GM18505 (cell line): Measurements from ENCODE around the gene ERCC2.
A peak's percentile ranks its signal among the peaks of the same experiment; 100 is the strongest.
"Not testable (repeated sequence)": the region's sequence is repeated elsewhere in the genome, so short reads cannot be mapped to it uniquely, and the experiment has no call there.

Source experiments
- ATAC-seq: cut with Tn5 transposase; IDR thresholded peaks from one replicate; pipeline ENCODE4 v1.9.1; 2021; ENCODE audit not compliant: unreplicated experiment
- POLR2A ChIP-seq: IDR thresholded peaks from 4 replicates; pipeline ENCODE4 v1.6.1; 2011; ENCODE audit warnings: borderline replicate concordance; ENCODE audit not compliant: insufficient read depth, insufficient read length; ENCODE audit errors: extremely low read depth

ERCC2 gene

DNA sequence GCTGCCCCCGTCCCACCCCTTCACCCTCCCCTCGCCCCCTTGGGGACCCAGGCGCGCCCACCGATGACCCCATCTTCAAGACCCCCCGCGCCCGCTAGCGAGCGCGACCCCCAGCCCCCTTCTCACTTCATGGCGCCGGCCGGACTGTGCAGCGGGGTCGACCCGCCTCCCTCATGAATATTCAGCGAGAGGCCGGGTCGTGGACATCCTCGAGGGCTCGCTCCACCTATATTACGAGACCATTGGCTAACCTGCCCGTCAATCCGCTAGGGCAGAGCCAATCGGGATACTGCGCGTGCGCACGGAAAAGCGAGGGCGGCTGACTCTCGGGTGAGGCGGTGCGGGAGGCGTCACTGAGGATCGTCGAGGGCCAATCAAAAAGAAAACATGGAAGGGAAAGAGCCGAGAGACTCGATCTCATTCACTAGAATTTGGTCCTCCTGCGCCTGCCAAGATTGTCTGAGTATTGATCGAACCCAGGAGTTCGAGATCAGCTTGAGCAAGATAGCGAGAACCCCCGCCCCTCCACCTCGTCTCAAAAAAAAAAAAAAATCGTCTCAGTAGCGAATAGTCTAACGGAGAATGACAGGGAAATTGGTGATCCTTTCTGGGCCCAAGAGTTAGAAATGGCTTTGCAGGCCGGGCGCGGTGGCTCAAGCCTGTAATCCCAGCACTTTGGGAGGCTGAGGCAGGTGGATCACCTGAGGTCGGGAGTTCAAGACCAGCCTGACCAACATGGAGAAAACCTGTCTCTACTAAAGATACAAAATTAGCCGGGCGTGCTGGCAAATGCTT lies at the start of gene ERCC2:
Gene ERCC2, minus strand, starts transcription at position 164 of the 795 bp plus-strand sequence. Its CDS starts 33 bp downstream, at position 131.
- peak; percentile 66 for TF ChIP-seq POLR2A
- ATAC-seq = peak; percentile 92

GRCh38 chr19:45419895-45420294 lies 49.5 kb upstream of the ERCC2 start:
- no peak for TF ChIP-seq POLR2A
- ATAC-seq = no peak

DNA sequence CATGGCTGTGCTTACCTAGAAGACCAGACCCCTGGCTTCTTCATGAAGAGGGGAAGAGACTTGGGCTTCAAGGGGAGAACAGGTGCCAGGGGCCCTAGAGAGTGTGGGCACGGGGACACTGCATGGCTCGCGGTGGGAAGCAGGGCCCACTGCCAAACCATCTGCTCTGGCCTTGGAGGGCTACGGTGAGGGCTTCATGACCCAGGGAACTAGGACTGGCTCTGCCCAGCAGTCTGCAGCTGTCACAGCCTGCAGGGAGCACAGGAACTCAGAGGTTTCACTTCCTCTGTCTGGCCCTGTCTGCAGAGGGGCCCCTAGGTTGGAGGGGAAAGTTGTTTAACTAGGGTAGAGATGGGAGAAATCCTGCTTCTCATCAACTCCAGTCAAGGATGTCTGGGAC lies 49.0 kb upstream of the ERCC2 start:
- ATAC-seq = peak; percentile 47
- no peak for TF ChIP-seq POLR2A

GRCh38 chr19:45418802-45419201 lies 48.4 kb upstream of the ERCC2 start:
- TF ChIP-seq POLR2A = no peak
- no peak for ATAC-seq

- no peak for ATAC-seq
- TF ChIP-seq POLR2A = no peak
Observed at GRCh38 chr19:45417151-45417550, 46.8 kb upstream of the ERCC2 start.

DNA sequence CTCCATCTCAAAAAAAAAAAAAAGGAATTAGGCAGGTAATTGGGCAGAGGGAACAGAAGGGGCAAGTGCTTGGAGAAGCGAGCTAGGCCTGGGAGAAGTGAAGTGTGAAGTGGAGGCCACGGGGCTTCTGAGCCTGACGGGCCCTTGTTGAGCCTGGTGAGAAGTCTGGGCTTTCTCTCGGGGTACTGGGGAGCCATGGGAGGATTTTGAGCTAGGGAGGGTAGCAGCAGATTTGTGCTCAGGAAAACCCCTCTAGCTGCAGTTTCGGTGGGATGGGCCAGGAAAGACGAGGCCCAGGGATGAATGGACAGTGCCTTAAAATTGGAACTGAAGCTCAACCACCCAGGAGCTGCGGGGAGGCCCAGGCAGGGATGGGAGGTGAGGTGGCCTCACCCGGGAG lies 44.1 kb upstream of the ERCC2 start:
- no peak for ATAC-seq

DNA sequence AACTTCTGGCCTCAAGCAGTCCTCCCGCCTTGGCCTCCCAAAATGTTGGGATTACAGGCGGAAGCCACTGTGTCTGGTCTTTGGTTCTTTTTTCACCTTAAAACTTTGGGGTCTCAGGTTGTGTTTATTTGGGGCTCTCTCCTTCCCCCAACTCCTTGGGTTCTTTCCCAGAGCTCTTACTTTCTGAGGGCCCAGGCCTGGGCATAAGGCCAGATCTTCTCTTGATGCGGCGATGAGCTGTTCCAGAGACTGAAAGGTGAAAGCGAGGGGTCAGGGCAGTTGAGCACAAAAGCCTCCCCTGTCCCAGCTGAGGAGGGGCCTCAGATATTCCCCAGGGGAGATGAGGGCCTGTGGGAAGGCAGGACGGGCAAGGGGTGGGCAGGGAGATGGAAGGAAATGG lies 43.1 kb upstream of the ERCC2 start:
- no peak for ATAC-seq
- no peak for TF ChIP-seq POLR2A

More for the DNA sequence above, 44.1 kb upstream of the ERCC2 start:
- TF ChIP-seq POLR2A = no peak

GRCh38 chr19:45410330-45410729 lies 40.0 kb upstream of the ERCC2 start:
- not testable (repeated sequence) for ATAC-seq

- ATAC-seq = no peak
- TF ChIP-seq POLR2A = no peak
Observed at GRCh38 chr19:45409557-45409920, 39.2 kb upstream of the ERCC2 start.

GRCh38 chr19:45408830-45409556 lies 38.6 kb upstream of the ERCC2 start:
- no peak for ATAC-seq
- TF ChIP-seq POLR2A = no peak

DNA sequence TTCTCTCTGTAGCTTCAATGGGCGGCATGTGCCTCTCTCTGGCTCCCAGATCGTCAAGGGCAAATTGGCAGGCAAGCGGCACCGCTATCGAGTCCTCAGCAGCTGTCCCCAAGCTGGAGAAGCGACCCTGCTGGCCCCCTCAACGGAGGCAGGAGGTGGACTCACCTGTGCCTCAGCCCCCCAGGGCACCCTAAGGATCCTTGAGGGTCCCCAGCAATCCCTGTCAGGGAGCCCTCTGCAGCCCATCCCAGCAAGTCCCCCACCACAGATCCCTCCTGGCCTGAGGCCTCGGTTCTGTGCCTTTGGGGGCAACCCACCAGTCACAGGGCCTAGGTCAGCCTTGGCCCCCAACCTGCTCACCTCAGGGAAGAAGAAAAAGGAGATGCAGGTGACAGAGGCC lies 37.7 kb upstream of the ERCC2 start:
- no peak for ATAC-seq
- no peak for TF ChIP-seq POLR2A

DNA sequence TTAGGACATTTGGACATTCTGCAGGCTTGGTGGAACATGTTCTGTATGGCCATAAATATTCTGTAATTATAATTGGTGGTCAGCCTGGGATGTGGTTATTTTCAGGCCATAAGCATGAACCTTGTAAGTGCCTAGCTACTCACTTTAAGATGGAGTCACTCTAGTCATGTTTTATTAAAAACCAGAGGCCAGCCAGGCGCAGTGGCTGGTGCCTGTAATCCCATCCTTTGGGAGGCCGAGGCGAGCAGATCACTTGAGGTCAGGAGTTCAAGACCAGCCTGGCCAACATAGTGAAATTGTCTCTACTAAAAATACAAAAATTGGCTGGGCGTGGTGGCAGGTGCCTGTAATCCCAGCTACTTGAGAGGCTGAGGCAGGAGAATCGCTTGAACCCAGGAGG lies 37.2 kb upstream of the ERCC2 start:
- ATAC-seq = not testable (repeated sequence)

- TF ChIP-seq POLR2A = no peak
- no peak for ATAC-seq
Observed at GRCh38 chr19:45407091-45407375, 36.7 kb upstream of the ERCC2 start.

- TF ChIP-seq POLR2A = peak; percentile 78
- ATAC-seq = peak; percentile 57
Observed at GRCh38 chr19:45406226-45407090, 36.1 kb upstream of the ERCC2 start, which contains the start of gene POLR1G. POLR1G (plus strand) TSS chr19:45406644; CDS start chr19:45406697, 53 bp downstream.
